PC-3 (cell line): ENCODE measurements around the gene EGFL7.

ENCODE experiments used
- EZH2phosphoT487 ChIP-seq: fragments of 300-600 bp; sonication (generic); IDR thresholded peaks from 2 replicates; pipeline ENCODE4 v1.6.1; 2018; ENCODE audit warnings: mild to moderate bottlenecking, antibody characterized with exemption, low read length, borderline replicate concordance
- TF ChIP-seq, protein P1 (sequence below): fragments of 300-600 bp; sonication (generic); conservative IDR thresholded peaks from 2 replicates; pipeline ENCODE4 v1.5.1; 2017; ENCODE audit warnings: antibody characterized with exemption, low read depth, mild to moderate bottlenecking, low read length

DNA sequence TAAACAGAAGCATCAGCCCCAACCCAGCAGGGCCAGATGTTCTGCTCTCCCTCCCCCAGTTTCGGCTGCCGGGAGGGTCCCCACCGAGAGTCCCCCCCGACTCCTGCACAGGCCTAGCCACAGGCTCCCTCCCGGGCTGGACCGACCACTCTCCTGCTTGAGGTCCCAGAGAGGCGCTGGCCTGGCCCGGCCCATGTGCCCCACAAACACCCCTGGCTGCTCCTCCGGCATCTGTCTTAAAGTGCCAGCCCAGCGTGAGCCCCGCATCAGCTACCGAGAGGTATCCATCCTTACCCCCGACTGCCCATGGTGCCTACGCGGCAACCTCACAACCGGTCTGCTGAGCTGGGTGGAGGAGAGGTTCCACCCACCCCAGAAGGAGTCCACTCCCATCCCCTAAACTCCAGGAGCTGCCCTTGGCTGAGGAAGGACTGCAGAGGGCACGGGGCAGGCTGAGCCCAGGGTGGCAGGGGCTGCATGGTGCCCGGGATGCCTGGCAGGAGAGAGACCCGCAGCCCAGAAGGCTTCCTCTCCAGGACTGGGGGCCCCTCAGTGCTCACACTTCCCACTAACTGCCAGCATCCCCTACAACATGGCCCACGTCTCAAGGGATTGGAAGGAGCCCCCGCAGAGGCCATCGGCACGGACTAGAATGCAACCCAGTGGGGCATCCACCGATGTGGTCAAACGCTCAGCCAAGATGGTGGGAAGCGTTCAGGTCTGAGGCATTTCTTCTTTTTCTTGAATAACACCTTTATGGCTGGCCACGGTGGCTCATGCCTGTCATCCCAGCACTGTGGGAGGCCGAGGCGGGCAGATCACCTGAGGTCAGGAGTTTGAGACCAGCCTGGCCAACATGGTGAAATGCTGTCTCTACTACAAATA is 15.6 kb upstream of the EGFL7 start:
- no peak for TF ChIP-seq EZH2phosphoT487
- TF ChIP-seq, protein P1, sequence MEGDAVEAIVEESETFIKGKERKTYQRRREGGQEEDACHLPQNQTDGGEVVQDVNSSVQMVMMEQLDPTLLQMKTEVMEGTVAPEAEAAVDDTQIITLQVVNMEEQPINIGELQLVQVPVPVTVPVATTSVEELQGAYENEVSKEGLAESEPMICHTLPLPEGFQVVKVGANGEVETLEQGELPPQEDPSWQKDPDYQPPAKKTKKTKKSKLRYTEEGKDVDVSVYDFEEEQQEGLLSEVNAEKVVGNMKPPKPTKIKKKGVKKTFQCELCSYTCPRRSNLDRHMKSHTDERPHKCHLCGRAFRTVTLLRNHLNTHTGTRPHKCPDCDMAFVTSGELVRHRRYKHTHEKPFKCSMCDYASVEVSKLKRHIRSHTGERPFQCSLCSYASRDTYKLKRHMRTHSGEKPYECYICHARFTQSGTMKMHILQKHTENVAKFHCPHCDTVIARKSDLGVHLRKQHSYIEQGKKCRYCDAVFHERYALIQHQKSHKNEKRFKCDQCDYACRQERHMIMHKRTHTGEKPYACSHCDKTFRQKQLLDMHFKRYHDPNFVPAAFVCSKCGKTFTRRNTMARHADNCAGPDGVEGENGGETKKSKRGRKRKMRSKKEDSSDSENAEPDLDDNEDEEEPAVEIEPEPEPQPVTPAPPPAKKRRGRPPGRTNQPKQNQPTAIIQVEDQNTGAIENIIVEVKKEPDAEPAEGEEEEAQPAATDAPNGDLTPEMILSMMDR = no peak
